GM12892 (cell line): ENCODE measurements around the gene HLA-DMA.

Experiments used
- POLR2A ChIP-seq: IDR thresholded peaks from 2 replicates; pipeline ENCODE4 v1.6.1; 2011; ENCODE audit warnings: low read depth, low read length, control low read depth
- POLR2AphosphoS5 ChIP-seq: IDR thresholded peaks from 2 replicates; pipeline ENCODE4 v1.6.1; 2011; ENCODE audit warnings: low read depth, low read length, control low read depth

GRCh38 chr6:32977953-32978324, 25.0 kb upstream of the HLA-DMA start:
- TF ChIP-seq POLR2A (no peak), POLR2AphosphoS5 (no peak)
